Brain microvascular endothelial cell (primary cell): ENCODE results near the gene SIRT1.
A peak's percentile ranks its signal among the peaks of the same experiment; 100 is the strongest.
"Not testable (repeated sequence)": the region's sequence is repeated elsewhere in the genome, so short reads cannot be mapped to it uniquely, and the experiment has no call there.

Source experiments
- DNase-seq: peaks from one replicate; pipeline ENCODE4 v3.0.0-alpha.2; 2020
- H3K27ac ChIP-seq: fragments of 250-450 bp; sonication (Bioruptor Pico); 2 replicates; pipeline ENCODE4 v1.5.1; 2020; ENCODE audit warnings: mild to moderate bottlenecking, moderate library complexity
- H3K27me3 ChIP-seq: fragments of 250-450 bp; sonication (Bioruptor Pico); replicated peaks from 2 replicates; pipeline ENCODE4 v1.5.1; 2020; ENCODE audit warnings: mild to moderate bottlenecking
- H3K36me3 ChIP-seq: fragments of 250-450 bp; sonication (Bioruptor Pico); replicated peaks from 2 replicates; pipeline ENCODE4 v1.5.1; 2020; ENCODE audit warnings: mild to moderate bottlenecking
- H3K4me3 ChIP-seq: 2 replicates; pipeline ENCODE4 v1.5.1; 2011; ENCODE audit warnings: low read depth, mild to moderate bottlenecking, control low read depth, low read length, moderate library complexity
- in situ Hi-C: cut with HindIII; loops from 2 replicates; pipeline ENCODE4 v1.10.0; 2017; ENCODE audit warnings: low sequenced_read_pairs, low pct_ligation_motif_present
- TF ChIP-seq, protein P1 (sequence below): IDR thresholded peaks from 2 replicates; pipeline ENCODE4 v1.5.1; 2011; ENCODE audit warnings: low read depth, mild to moderate bottlenecking, moderate library complexity, low read length, control low read depth, inconsistent platforms; ENCODE audit errors: missing control alignments

SIRT1 gene

DNA sequence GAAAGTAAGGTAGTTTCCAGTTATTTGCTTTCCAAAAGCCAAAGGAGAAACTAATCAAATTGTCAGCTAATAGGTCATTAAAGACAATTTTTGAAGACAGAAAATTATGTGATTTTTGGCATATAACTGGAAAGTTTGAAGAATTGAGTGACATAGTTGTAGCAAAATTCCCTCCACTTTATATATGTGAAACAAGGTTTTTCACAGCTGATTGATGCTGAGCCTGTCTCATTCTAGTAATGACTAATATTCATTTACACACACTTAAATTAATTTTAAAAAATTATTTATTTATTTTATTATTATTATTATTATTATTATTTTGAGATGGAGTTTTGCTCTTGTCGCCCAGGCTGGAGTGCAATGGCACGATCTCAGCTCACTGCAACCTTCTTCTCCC lies 16.3 kb upstream of the SIRT1 start:
- no peak overlapping the region for H3K27ac ChIP-seq
- in situ Hi-C loops: no loop called here
- DNase-seq: no peak
- no peaks in the 10 kb centered on the region for H3K36me3 ChIP-seq
- H3K27me3 ChIP-seq: no peaks in the 10 kb centered on the region
- H3K4me3 ChIP-seq: no peak overlapping the region
- TF ChIP-seq, protein P1, sequence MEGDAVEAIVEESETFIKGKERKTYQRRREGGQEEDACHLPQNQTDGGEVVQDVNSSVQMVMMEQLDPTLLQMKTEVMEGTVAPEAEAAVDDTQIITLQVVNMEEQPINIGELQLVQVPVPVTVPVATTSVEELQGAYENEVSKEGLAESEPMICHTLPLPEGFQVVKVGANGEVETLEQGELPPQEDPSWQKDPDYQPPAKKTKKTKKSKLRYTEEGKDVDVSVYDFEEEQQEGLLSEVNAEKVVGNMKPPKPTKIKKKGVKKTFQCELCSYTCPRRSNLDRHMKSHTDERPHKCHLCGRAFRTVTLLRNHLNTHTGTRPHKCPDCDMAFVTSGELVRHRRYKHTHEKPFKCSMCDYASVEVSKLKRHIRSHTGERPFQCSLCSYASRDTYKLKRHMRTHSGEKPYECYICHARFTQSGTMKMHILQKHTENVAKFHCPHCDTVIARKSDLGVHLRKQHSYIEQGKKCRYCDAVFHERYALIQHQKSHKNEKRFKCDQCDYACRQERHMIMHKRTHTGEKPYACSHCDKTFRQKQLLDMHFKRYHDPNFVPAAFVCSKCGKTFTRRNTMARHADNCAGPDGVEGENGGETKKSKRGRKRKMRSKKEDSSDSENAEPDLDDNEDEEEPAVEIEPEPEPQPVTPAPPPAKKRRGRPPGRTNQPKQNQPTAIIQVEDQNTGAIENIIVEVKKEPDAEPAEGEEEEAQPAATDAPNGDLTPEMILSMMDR: no peak

- Histone ChIP-seq H3K4me3 (no peak overlapping the region), H3K27me3 (no peaks in the 10 kb centered on the region), H3K36me3 (no peaks in the 10 kb centered on the region), H3K27ac (no peak overlapping the region)
- TF ChIP-seq, protein P1: no peak
- DNase-seq: no peak
- in situ Hi-C loops: no loop called here
These were observed 14.5 kb upstream of the SIRT1 start for GRCh38 chr10:67869996-67870395.

DNA sequence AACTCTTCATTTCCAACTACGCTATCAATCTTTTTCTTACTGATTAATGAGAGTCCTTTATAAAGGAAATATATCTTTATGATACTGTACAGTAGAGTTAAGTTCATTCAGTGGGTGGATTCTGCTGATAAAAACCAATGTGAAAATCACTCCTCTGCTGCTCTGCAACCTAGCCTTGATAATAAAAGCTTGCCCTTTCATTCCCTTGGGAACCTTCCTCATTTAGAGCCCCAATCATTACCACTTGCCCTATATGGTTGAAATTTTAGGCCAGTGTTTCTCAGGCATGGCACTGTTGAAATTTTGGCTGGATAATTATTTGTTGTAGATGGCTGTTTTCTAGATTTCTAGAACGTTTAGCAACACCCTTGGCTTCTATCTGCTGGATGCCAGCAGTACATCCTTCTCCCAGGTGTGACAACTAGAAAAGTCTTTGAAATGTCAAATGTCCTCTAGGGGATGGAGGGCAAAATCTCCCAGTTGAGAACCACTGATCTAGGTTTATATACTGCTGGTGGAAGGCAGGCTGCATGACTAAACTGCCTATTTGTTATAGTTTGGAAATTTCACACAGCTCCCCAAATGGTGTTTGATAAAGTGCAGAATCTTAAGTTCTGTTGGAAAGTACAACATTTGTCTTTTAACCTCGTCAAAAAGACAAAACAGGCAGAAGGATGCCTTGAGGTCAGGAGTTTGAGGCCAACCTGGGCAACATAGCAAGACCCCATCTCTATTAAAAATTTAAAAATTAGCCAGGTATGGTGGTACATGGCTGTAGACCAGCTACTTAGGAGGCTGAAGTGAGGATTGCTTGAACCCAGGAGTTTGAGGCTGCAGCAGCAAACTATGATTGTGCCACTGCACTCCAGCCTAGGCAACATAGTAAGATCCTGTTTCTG lies 8.9 kb upstream of the SIRT1 start:
- Histone ChIP-seq H3K4me3 (no peak overlapping the region), H3K36me3 (no peaks in the 10 kb centered on the region), H3K27ac (no peak overlapping the region), H3K27me3 (no peaks in the 10 kb centered on the region)
- DNase-seq: no peak
- TF ChIP-seq, protein P1: no peak
- in situ Hi-C loops: no loop called here

- DNase-seq, in situ Hi-C loops, H3K4me3 ChIP-seq, H3K27ac ChIP-seq, H3K27me3 ChIP-seq, H3K36me3 ChIP-seq: not testable (repeated sequence)
These were observed 7.0 kb upstream of the SIRT1 start for GRCh38 chr10:67877421-67877820.

GRCh38 chr10:67878133-67878532 lies 6.3 kb upstream of the SIRT1 start:
- TF ChIP-seq, protein P1: no peak
- no peak overlapping the region for H3K27ac ChIP-seq
- no peaks in the 10 kb centered on the region for H3K27me3 ChIP-seq
- no peak for DNase-seq
- in situ Hi-C loops: no loop called here
- H3K4me3 ChIP-seq: no peak overlapping the region
- no peaks in the 10 kb centered on the region for H3K36me3 ChIP-seq

- no peak for DNase-seq
These were observed 645 bp upstream of the SIRT1 start for GRCh38 chr10:67883710-67884312.

More at GRCh38 chr10:67883710-67884312, 645 bp upstream of the SIRT1 start:
- Histone ChIP-seq H3K27ac (peak overlapping the region; percentile 84), H3K27me3 (no peaks in the 10 kb centered on the region), H3K4me3 (peak overlapping the region; percentile 82), H3K36me3 (peaks cover 8% of the 10 kb centered on the region)
- in situ Hi-C loops: no loop called here
- TF ChIP-seq, protein P1: no peak
